Body of pancreas (tissue), 4 donors: ENCODE results near the gene MAP2K7.

ENCODE experiments used
- CTCF ChIP-seq, 7 experiments: fragments of 450-650 bp in 4 of 7; fragments of 200-600 bp in 3 of 7; sonication (generic) in 3 of 7; IDR thresholded peaks; one replicate each; pipeline ENCODE4 v1.5.1; 2016 to 2019; ENCODE audit warnings: antibody characterized with exemption in 7 of 7
- POLR2A ChIP-seq, 3 donors: fragments of 450-650 bp; IDR thresholded peaks; one replicate each; pipeline ENCODE4 v1.6.1; 2016; ENCODE audit warnings: antibody characterized with exemption in 3 of 3, mild to moderate bottlenecking in 2 of 3

GRCh38 chr19:7860714-7861618 lies 42.7 kb upstream of the MAP2K7 start:
- no peak for TF ChIP-seq CTCF (IDR thresholded peaks at IDR 0.05)
- TF ChIP-seq POLR2A (IDR thresholded peaks at IDR 0.05) = no peak
